OCI-LY7 (cell line): Measurements from ENCODE around the gene R3HCC1L. TPM values are rescaled to one million over a fixed set of nuclear protein-coding genes. Genes with fewer than 3 reads are reported as not detected.

Experiments
- BruUV-seq: library from RNA; stranded (reverse); fragments of 400-500 nt; replicated peaks from 2 replicates; lab custom pipeline; 2021; lab: Mats Ljungman, UMichigan
- CTCF ChIA-PET: fragments of 300-600 bp; sonication (Branson Sonifier 250); formaldehyde crosslinking; loops from one replicate; lab custom pipeline; 2022; ENCODE audit warnings: antibody characterized with exemption; ENCODE audit not compliant: unreplicated experiment; lab: Charles Lee
- POLR2A ChIA-PET: fragments of 300-600 bp; sonication (Branson Sonifier 250); formaldehyde crosslinking; loops from one replicate; lab custom pipeline; 2022; ENCODE audit warnings: antibody characterized with exemption; lab: Charles Lee
- DNase-seq: peaks from one replicate; pipeline ENCODE4 v3.0.0-alpha.2; 2015; ENCODE audit warnings: low spot score
- H2AFZ ChIP-seq: fragments of 200-600 bp; sonication (generic), shearing (Covaris generic); 2 replicates; pipeline ENCODE4 v1.6.1; 2014; ENCODE audit warnings: mild to moderate bottlenecking, antibody characterized with exemption, low read length, moderate library complexity
- H3K27ac ChIP-seq: fragments of 200-600 bp; sonication (generic); 2 replicates; pipeline ENCODE4 v1.5.1; 2014; ENCODE audit warnings: mixed run types, low read depth, mild to moderate bottlenecking, moderate library complexity, low read length, inconsistent platforms; ENCODE audit not compliant: poor library complexity, severe bottlenecking
- H3K36me3 ChIP-seq: fragments of 200-600 bp; sonication (generic); 2 replicates; pipeline ENCODE4 v1.6.1; 2014; ENCODE audit warnings: mild to moderate bottlenecking, antibody characterized with exemption, low read length, moderate library complexity, mixed read lengths; ENCODE audit not compliant: insufficient read depth
- H3K4me1 ChIP-seq: fragments of 200-600 bp; sonication (generic); 2 replicates; pipeline ENCODE4 v1.5.1; 2014; ENCODE audit warnings: mild to moderate bottlenecking, low read length; ENCODE audit not compliant: insufficient read depth, poor library complexity, severe bottlenecking
- H3K4me2 ChIP-seq: fragments of 200-600 bp; sonication (generic); 2 replicates; pipeline ENCODE4 v1.6.1; 2014; ENCODE audit warnings: mild to moderate bottlenecking, low read length
- H3K4me3 ChIP-seq: fragments of 200-600 bp; sonication (generic); 2 replicates; pipeline ENCODE4 v1.5.1; 2014; ENCODE audit warnings: mild to moderate bottlenecking, low read depth, low read length; ENCODE audit not compliant: poor library complexity, severe bottlenecking
- H3K79me2 ChIP-seq: fragments of 200-600 bp; sonication (generic); 2 replicates; pipeline ENCODE4 v1.6.1; 2016; ENCODE audit warnings: low read depth, mild to moderate bottlenecking, low read length, moderate library complexity, mixed read lengths; ENCODE audit not compliant: insufficient read depth
- H3K9me2 ChIP-seq: fragments of 200-600 bp; sonication (generic); 2 replicates; pipeline ENCODE4 v1.6.1; 2016; ENCODE audit warnings: mild to moderate bottlenecking, low read length, mixed read lengths; ENCODE audit not compliant: insufficient read depth
- H3K9me3 ChIP-seq: fragments of 200-600 bp; sonication (generic); 2 replicates; pipeline ENCODE4 v1.6.1; 2014; ENCODE audit warnings: mild to moderate bottlenecking, mixed run types, low read length, mixed read lengths
- H4K20me1 ChIP-seq: fragments of 200-600 bp; sonication (generic); 2 replicates; pipeline ENCODE4 v1.6.1; 2014; ENCODE audit warnings: mild to moderate bottlenecking, antibody characterized with exemption, low read length, moderate library complexity, mixed read lengths; ENCODE audit not compliant: insufficient read depth
- EZH2phosphoT487 ChIP-seq: fragments of 200-600 bp; sonication (generic); IDR thresholded peaks from 2 replicates; pipeline ENCODE4 v1.6.1; 2018; ENCODE audit warnings: low read depth, borderline replicate concordance, mild to moderate bottlenecking, mixed run types, antibody characterized with exemption, low read length, moderate library complexity, mixed read lengths
- intact Hi-C: fragments of 100-400 bp; cut with micrococcal nuclease; formaldehyde crosslinking; loops from one replicate; pipeline ENCODE4 v1.10.0; 2022; ENCODE audit not compliant: unreplicated experiment
- total RNA-seq, 2 experiments: library from RNA; depleted of rRNA in 1 of 2; stranded (reverse); fragments of >200 nt in 1 of 2; shearing (Covaris generic) in 1 of 2; gene quantifications; 2 replicates each; pipeline ENCODE4 v1.2.3, GENCODE V29; 2014 to 2022
- TF ChIP-seq, protein P1 (sequence below): fragments of 200-600 bp; sonication (generic); conservative IDR thresholded peaks from 2 replicates; pipeline ENCODE4 v1.5.1; 2014; ENCODE audit warnings: mild to moderate bottlenecking, antibody characterized with exemption, low read length, moderate library complexity, mixed read lengths

The R3HCC1L gene
- total RNA-seq, 2 experiments from 2014 or later: 38.8 to 42.0 TPM

DNA sequence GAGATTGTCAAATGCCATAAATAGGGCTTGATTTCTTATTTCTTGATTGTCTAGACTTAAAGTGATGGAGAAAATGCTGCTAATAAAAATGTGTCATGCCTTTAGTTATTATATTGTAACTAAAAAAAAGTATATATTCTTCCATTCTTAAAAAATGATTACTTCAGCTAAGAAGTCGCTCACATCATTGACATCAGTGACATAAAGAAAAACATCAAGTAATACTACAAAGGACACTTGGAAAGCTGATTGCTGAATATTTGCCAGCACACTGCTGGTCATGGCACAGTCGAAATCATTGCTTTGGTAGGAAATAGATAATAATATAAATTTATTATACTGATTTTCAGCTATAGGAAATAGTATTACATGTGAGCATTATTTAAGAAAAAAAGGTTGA lies 70.9 kb downstream of the R3HCC1L start:
- no peak overlapping the region for H3K27ac ChIP-seq
- H3K4me3 ChIP-seq: no peak overlapping the region
- H2AFZ ChIP-seq: no peak overlapping the region
- peaks cover 59% of the 10 kb centered on the region; the same call in 1 of the 2 replicates for H3K79me2 ChIP-seq
- intact Hi-C loops: no loop called here
- ChIA-PET POLR2A (interaction anchor here (1.0 to 1.5 kb wide), 4 partner anchors 10 to 35 kb away, joined by 3 to 7 read pairs (median 4); no protein-coding TSS in a partner anchor), CTCF (interaction anchor here (0.9 kb wide), 1 partner anchor 35 kb away, joined by 3 read pairs; no protein-coding TSS in a partner anchor)
- H3K36me3 ChIP-seq: peaks cover 64% of the 10 kb centered on the region
- BruUV-seq: no TSS peak
- H3K4me2 ChIP-seq: no peak overlapping the region
- no peaks in the 10 kb centered on the region for H3K9me3 ChIP-seq
- no peak for DNase-seq
- peaks cover 7% of the 10 kb centered on the region for H3K4me1 ChIP-seq
- H4K20me1 ChIP-seq: no peaks in the 10 kb centered on the region
- H3K9me2 ChIP-seq: no peaks in the 10 kb centered on the region
- no peak for TF ChIP-seq EZH2phosphoT487
- TF ChIP-seq, protein P1, sequence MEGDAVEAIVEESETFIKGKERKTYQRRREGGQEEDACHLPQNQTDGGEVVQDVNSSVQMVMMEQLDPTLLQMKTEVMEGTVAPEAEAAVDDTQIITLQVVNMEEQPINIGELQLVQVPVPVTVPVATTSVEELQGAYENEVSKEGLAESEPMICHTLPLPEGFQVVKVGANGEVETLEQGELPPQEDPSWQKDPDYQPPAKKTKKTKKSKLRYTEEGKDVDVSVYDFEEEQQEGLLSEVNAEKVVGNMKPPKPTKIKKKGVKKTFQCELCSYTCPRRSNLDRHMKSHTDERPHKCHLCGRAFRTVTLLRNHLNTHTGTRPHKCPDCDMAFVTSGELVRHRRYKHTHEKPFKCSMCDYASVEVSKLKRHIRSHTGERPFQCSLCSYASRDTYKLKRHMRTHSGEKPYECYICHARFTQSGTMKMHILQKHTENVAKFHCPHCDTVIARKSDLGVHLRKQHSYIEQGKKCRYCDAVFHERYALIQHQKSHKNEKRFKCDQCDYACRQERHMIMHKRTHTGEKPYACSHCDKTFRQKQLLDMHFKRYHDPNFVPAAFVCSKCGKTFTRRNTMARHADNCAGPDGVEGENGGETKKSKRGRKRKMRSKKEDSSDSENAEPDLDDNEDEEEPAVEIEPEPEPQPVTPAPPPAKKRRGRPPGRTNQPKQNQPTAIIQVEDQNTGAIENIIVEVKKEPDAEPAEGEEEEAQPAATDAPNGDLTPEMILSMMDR: no peak

DNA sequence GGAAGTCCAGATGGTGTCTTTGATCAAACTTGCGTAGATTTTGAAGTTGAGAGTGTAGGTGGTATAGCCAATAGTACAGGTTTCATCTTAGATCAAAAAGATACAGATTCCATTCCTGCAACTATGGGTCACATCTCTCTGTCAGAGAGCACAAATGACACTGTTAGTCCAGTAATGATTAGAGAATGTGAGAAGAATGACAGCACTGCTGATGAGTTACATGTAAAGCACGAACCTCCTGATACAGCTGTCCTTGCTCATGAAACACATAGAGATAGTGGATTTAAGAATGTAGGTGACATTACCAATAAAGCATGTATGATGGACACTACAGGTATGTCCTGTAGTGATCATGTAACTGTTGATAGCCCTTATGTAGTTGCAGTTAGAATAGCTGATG lies 74.5 kb downstream of the R3HCC1L start:
- Histone ChIP-seq H3K27ac (no peak overlapping the region), H3K9me2 (no peaks in the 10 kb centered on the region), H3K9me3 (no peaks in the 10 kb centered on the region), H3K4me2 (no peak overlapping the region), H2AFZ (no peak overlapping the region), H3K79me2 (peaks cover 70% of the 10 kb centered on the region; the same call in 1 of the 2 replicates), H4K20me1 (no peaks in the 10 kb centered on the region), H3K4me3 (no peak overlapping the region), H3K4me1 (peaks cover 7% of the 10 kb centered on the region), H3K36me3 (peaks cover 75% of the 10 kb centered on the region)
- CTCF ChIA-PET: no interaction called here
- DNase-seq: no peak
- no TSS peak for BruUV-seq
- intact Hi-C loops: no loop called here
- POLR2A ChIA-PET: no interaction called here
- no peak for TF ChIP-seq EZH2phosphoT487
- TF ChIP-seq, protein P1: no peak

DNA sequence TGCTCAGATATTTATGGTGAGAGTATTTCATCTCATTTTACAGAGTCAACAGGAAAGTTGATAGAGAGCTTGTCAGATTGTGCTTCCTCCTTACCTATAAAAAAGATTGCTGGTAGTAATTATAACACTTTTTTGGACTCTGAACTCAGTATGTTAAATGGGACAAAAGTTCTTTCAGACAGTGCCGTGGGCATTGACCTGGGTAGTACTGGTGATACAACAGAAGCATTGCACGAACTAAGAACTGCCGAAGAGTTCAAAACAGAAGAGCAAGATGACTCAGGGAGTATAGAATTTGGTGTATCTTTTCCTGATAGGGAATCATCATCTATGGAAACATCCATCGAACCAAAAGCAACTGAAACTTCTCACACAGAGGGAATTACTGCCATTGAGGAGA lies 75.0 kb downstream of the R3HCC1L start:
- ChIA-PET CTCF (no interaction called here), POLR2A (no interaction called here)
- peaks cover 7% of the 10 kb centered on the region for H3K4me1 ChIP-seq
- H4K20me1 ChIP-seq: no peaks in the 10 kb centered on the region
- H3K9me3 ChIP-seq: no peaks in the 10 kb centered on the region
- no TSS peak for BruUV-seq
- H3K36me3 ChIP-seq: peaks cover 80% of the 10 kb centered on the region
- no peaks in the 10 kb centered on the region for H3K9me2 ChIP-seq
- TF ChIP-seq, protein P1: no peak
- no peak for TF ChIP-seq EZH2phosphoT487
- peaks cover 72% of the 10 kb centered on the region; the same call in 1 of the 2 replicates for H3K79me2 ChIP-seq
- intact Hi-C loops: no loop called here
- no peak overlapping the region for H2AFZ ChIP-seq
- no peak overlapping the region for H3K4me3 ChIP-seq
- no peak for DNase-seq
- no peak overlapping the region for H3K4me2 ChIP-seq
- H3K27ac ChIP-seq: no peak overlapping the region
